ENCODE measurements around the gene TOR1B.

GRCh38 chr9:129781981-129782380, 21.0 kb upstream of the TOR1B start:
- no peak for TF ChIP-seq CTCF (IDR thresholded peaks at IDR 0.05)
- TF ChIP-seq CREB1 (CRISPR knock-in tag; IDR thresholded peaks at IDR 0.05) = no peak
